ENCODE results near the gene EXOSC9.

- TF ChIP-seq ATF3 (CRISPR knock-in tag; conservative IDR thresholded peaks at IDR 0.05) (no peak), CTCF (IDR thresholded peaks at IDR 0.05) (no peak), NR2C2 (CRISPR knock-in tag; IDR thresholded peaks at IDR 0.05) (no peak), NR1H2 (CRISPR knock-in tag; IDR thresholded peaks at IDR 0.05) (no peak), ATF6 (CRISPR knock-in tag; IDR thresholded peaks at IDR 0.05) (no peak), MAX (CRISPR knock-in tag; IDR thresholded peaks at IDR 0.05) (no peak), MLX (CRISPR knock-in tag; IDR thresholded peaks at IDR 0.05) (no peak), CBFB (CRISPR knock-in tag; IDR thresholded peaks at IDR 0.05; ENCODE audit: low read depth) (no peak), STAT6 (CRISPR knock-in tag; conservative IDR thresholded peaks at IDR 0.05; ENCODE audit: low read depth) (no peak), TCF7 (CRISPR knock-in tag; IDR thresholded peaks at IDR 0.05; ENCODE audit: low read depth) (no peak)
Observed at GRCh38 chr4:121796283-121796682, 4.8 kb upstream of the EXOSC9 start.

Measured in WTC11 (cell line).